Activated T-helper 17 cell treated with anti-CD3 and anti-CD28 coated beads, Interleukin-2, amount 50 U/mL, for 72 hours (primary cell): ENCODE results near the gene NPR3. TPM values are rescaled to one million over a fixed set of nuclear protein-coding genes. Genes with fewer than 3 reads are reported as not detected.

Experiments used
- ATAC-seq: fragments of 150-1000 bp; cut with Tn5 transposase; replicated peaks from 2 replicates; pipeline ENCODE4 v1.10.0; 2021; ENCODE audit warnings: mild to moderate bottlenecking, moderate library complexity
- H3K27ac Mint-ChIP-seq: one replicate; pipeline ENCODE4 v1.8.0; 2022; ENCODE audit warnings: mixed read lengths
- H3K27me3 Mint-ChIP-seq: one replicate; pipeline ENCODE4 v1.8.0; 2022; ENCODE audit warnings: mixed read lengths
- H3K36me3 Mint-ChIP-seq: one replicate; pipeline ENCODE4 v1.8.0; 2022; ENCODE audit warnings: low read depth, mild to moderate bottlenecking, mixed read lengths
- H3K4me1 Mint-ChIP-seq: one replicate; pipeline ENCODE4 v1.8.0; 2022; ENCODE audit warnings: mixed read lengths
- H3K4me3 Mint-ChIP-seq: one replicate; pipeline ENCODE4 v1.8.0; 2022; ENCODE audit warnings: mild to moderate bottlenecking, mixed read lengths
- H3K9me3 Mint-ChIP-seq: one replicate; pipeline ENCODE4 v1.8.0; 2022; ENCODE audit warnings: mixed read lengths
- total RNA-seq, 2 donors: library from RNA; stranded (reverse); gene quantifications; one replicate each; pipeline ENCODE4 v1.2.3, GENCODE V29; 2022

NPR3 gene
- under 1 TPM; 0.09 to 0.66 TPM for total RNA-seq

DNA sequence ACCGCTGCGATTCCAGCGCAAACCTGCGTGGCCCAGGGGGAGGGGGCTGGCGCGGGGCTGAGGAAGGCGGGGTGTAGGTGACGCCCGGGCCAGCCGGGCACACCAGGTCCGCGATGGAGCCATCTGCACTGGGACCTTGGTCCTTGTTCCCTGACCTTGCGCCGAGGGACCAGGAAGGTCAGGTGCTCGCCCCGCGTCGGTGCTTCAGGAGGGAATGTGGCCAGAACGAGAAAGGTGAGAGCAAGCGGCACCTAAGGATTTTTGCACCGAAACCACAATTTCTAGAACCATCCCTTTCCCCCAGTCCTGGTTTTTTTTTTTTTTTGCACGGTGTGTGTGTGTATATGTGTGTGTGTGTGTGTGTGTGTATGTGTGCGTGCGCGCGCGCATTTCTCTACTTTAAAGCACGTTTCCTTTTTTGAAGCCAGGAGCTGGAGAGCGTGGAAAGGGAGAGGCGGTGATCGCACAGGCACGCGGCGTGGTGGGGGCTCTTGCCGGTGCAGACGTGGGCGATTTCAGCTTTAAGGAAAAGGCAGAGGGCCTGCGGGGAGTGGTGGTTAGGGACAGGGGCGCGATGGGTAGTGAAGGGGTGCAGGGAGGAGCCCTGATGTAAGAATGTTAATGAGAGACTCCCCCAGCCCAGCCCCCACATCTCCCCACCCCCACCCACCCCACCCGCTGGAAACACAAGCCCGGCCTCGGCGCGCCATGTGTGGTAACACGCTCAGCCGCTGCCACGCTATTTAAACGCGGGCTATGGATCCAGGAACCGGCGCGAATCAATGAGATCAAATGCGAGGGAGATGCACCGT, at the start of gene NPR3:
Gene NPR3 (plus strand): TSS at position 772 of the 812 bp plus-strand sequence. CDS start 456 bp downstream, outside the sequence.
- Mint-ChIP-seq H3K9me3 (no peaks in the 10 kb centered on the region), H3K27ac (no peak within 1 kb of the TSS), H3K36me3 (no peaks in the 10 kb centered on the region), H3K4me1 (peaks cover 5% of the 10 kb centered on the region), H3K27me3 (peaks cover 39% of the 10 kb centered on the region), H3K4me3 (peak within 1 kb of the TSS; percentile 73)
- no peak for ATAC-seq

DNA sequence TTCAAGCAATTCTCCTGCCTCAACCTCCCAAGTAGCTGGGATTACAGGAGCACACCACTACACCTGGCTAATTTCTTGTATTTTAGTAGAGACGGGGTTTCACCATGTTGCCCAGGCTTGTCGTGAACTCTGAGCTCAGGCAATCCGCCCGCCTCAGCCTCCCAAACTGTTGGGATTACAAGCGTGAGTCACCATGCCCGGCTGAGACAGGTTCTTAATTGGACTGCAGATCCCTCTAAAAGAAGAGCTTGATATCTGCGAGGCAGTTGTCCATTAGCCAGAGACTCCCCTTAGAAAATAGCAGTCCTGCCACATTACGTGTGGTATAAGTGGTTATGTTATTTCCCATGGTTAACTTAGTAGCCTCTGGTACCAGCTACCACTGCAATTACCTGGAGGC, 46.6 kb upstream of the NPR3 start:
- peaks cover 8% of the 10 kb centered on the region for H3K9me3 Mint-ChIP-seq
- no peaks in the 10 kb centered on the region for H3K36me3 Mint-ChIP-seq
- peaks cover 9% of the 10 kb centered on the region for H3K27me3 Mint-ChIP-seq
- H3K4me1 Mint-ChIP-seq = no peaks in the 10 kb centered on the region
- no peak for ATAC-seq
- no peak overlapping the region for H3K4me3 Mint-ChIP-seq
- no peak overlapping the region for H3K27ac Mint-ChIP-seq

GRCh38 chr5:32668552-32668951, 42.6 kb upstream of the NPR3 start:
- H3K4me3 Mint-ChIP-seq = no peak overlapping the region
- H3K36me3 Mint-ChIP-seq = no peaks in the 10 kb centered on the region
- no peak overlapping the region for H3K27ac Mint-ChIP-seq

DNA sequence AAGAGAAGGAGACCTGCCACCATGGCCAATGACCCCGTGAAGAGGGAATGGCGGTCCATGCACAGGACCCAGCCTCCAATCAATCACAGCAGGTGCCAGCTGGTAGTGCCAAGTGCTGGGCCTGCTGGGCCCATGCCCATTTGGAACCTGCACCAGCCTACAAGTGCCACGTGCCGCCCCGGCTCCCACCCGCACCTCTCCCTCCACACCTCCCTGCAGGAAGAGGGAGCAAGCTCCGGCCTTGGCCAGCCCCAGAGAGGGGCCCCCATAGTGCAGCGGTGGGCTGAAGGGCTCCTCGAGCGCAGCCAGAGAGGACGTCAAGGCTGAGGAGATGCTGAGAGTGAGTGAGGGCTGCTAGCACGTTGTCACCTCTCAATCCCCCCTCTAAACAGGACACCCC, 37.8 kb upstream of the NPR3 start:
- Mint-ChIP-seq H3K4me3 (no peak overlapping the region), H3K9me3 (peaks cover 23% of the 10 kb centered on the region), H3K4me1 (no peaks in the 10 kb centered on the region), H3K27me3 (peaks cover 9% of the 10 kb centered on the region), H3K36me3 (no peaks in the 10 kb centered on the region), H3K27ac (no peak overlapping the region)
- no peak for ATAC-seq

More at GRCh38 chr5:32668552-32668951, 42.6 kb upstream of the NPR3 start:
- no peaks in the 10 kb centered on the region for H3K4me1 Mint-ChIP-seq
- H3K27me3 Mint-ChIP-seq = peaks cover 4% of the 10 kb centered on the region
- no peak for ATAC-seq
- H3K9me3 Mint-ChIP-seq = peaks cover 23% of the 10 kb centered on the region

DNA sequence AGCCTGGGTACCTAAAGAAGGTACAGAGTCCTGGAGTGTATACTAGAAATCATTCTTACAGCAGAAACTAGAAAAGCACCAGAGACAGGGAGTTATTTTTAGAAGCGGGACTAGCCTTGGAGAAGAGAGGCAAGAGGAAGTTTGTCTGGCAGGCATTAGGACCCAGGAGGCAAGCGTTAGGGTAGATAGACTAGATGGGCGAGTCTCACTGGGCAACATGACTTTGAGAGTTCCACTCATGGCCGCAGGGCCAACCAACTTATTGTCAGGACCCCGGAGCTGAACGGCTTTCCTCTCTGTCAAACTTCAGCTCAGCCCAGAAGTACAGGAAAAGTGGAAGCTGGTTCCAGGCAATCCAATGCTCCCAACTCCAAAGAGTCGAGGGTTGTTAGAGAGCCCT, 34.1 kb upstream of the NPR3 start:
- no peak for ATAC-seq

GRCh38 chr5:32678472-32678871, 32.6 kb upstream of the NPR3 start:
- Mint-ChIP-seq H3K27me3 (peaks cover 5% of the 10 kb centered on the region), H3K9me3 (peaks cover 1% of the 10 kb centered on the region), H3K36me3 (no peaks in the 10 kb centered on the region), H3K4me1 (no peaks in the 10 kb centered on the region), H3K27ac (no peak overlapping the region), H3K4me3 (no peak overlapping the region)
- ATAC-seq = no peak

More for the DNA sequence above, 34.1 kb upstream of the NPR3 start:
- Mint-ChIP-seq H3K36me3 (no peaks in the 10 kb centered on the region), H3K27ac (no peak overlapping the region), H3K27me3 (peaks cover 5% of the 10 kb centered on the region), H3K9me3 (peaks cover 7% of the 10 kb centered on the region), H3K4me3 (no peak overlapping the region), H3K4me1 (no peaks in the 10 kb centered on the region)

- Mint-ChIP-seq H3K9me3 (peaks cover 8% of the 10 kb centered on the region), H3K4me1 (no peaks in the 10 kb centered on the region), H3K27me3 (peaks cover 5% of the 10 kb centered on the region), H3K4me3 (no peak overlapping the region), H3K36me3 (no peaks in the 10 kb centered on the region), H3K27ac (no peak overlapping the region)
- no peak for ATAC-seq
Measured at GRCh38 chr5:32679218-32679617, 31.9 kb upstream of the NPR3 start.

DNA sequence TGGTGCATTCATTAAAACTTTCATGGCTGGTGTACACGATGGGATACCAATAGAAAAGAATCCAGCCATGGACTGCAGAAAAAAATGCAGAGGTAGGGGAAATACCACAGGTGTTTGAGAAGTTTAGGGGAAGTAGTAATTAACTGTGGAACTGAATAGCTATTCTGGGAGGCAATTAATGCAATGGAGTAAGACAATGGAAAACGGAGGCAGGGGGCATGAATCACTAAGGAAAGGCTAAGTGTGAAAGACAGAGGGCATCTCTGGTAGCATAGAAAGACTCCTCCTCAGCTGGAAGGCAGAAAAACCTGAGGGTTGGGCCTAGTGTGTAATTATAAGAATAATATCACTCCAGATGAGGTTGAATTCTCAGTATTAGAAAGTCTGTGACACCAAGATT, 30.9 kb upstream of the NPR3 start:
- Mint-ChIP-seq H3K4me3 (no peak overlapping the region), H3K27ac (no peak overlapping the region), H3K27me3 (peaks cover 5% of the 10 kb centered on the region), H3K36me3 (no peaks in the 10 kb centered on the region), H3K4me1 (no peaks in the 10 kb centered on the region), H3K9me3 (peaks cover 14% of the 10 kb centered on the region)
- no peak for ATAC-seq

- no peaks in the 10 kb centered on the region for H3K36me3 Mint-ChIP-seq
- no peak overlapping the region for H3K4me3 Mint-ChIP-seq
- ATAC-seq = no peak
- H3K4me1 Mint-ChIP-seq = no peaks in the 10 kb centered on the region
- peaks cover 14% of the 10 kb centered on the region for H3K9me3 Mint-ChIP-seq
- peaks cover 6% of the 10 kb centered on the region for H3K27me3 Mint-ChIP-seq
- no peak overlapping the region for H3K27ac Mint-ChIP-seq
Measured at GRCh38 chr5:32683125-32683524, 28.0 kb upstream of the NPR3 start.

GRCh38 chr5:32684260-32684659, 26.9 kb upstream of the NPR3 start:
- H3K4me3 Mint-ChIP-seq = no peak overlapping the region
- no peaks in the 10 kb centered on the region for H3K4me1 Mint-ChIP-seq
- H3K36me3 Mint-ChIP-seq = no peaks in the 10 kb centered on the region
- ATAC-seq = no peak
- peaks cover 13% of the 10 kb centered on the region for H3K27me3 Mint-ChIP-seq
- H3K27ac Mint-ChIP-seq = no peak overlapping the region
- H3K9me3 Mint-ChIP-seq = peaks cover 14% of the 10 kb centered on the region

- H3K4me1 Mint-ChIP-seq = no peaks in the 10 kb centered on the region
- peaks cover 14% of the 10 kb centered on the region for H3K9me3 Mint-ChIP-seq
- no peak for ATAC-seq
- H3K4me3 Mint-ChIP-seq = no peak overlapping the region
- H3K27ac Mint-ChIP-seq = no peak overlapping the region
- peaks cover 14% of the 10 kb centered on the region for H3K27me3 Mint-ChIP-seq
- H3K36me3 Mint-ChIP-seq = no peaks in the 10 kb centered on the region
Measured at GRCh38 chr5:32686799-32687498, 24.2 kb upstream of the NPR3 start.

- H3K9me3 Mint-ChIP-seq = peaks cover 14% of the 10 kb centered on the region
- H3K27ac Mint-ChIP-seq = no peak overlapping the region
- H3K4me3 Mint-ChIP-seq = no peak overlapping the region
- no peak for ATAC-seq
- no peaks in the 10 kb centered on the region for H3K4me1 Mint-ChIP-seq
- H3K27me3 Mint-ChIP-seq = peaks cover 14% of the 10 kb centered on the region
- no peaks in the 10 kb centered on the region for H3K36me3 Mint-ChIP-seq
Measured at GRCh38 chr5:32687499-32687831, 23.7 kb upstream of the NPR3 start.

- no peaks in the 10 kb centered on the region for H3K9me3 Mint-ChIP-seq
- ATAC-seq = no peak
- no peaks in the 10 kb centered on the region for H3K4me1 Mint-ChIP-seq
- no peaks in the 10 kb centered on the region for H3K36me3 Mint-ChIP-seq
- no peak overlapping the region for H3K27ac Mint-ChIP-seq
- no peak overlapping the region for H3K4me3 Mint-ChIP-seq
- H3K27me3 Mint-ChIP-seq = peaks cover 22% of the 10 kb centered on the region
Measured at GRCh38 chr5:32690153-32690552, 21.0 kb upstream of the NPR3 start.

GRCh38 chr5:32690666-32691065, 20.5 kb upstream of the NPR3 start:
- Mint-ChIP-seq H3K9me3 (no peaks in the 10 kb centered on the region), H3K4me3 (no peak overlapping the region), H3K4me1 (no peaks in the 10 kb centered on the region), H3K27ac (no peak overlapping the region), H3K27me3 (peaks cover 22% of the 10 kb centered on the region), H3K36me3 (no peaks in the 10 kb centered on the region)
- ATAC-seq = no peak

DNA sequence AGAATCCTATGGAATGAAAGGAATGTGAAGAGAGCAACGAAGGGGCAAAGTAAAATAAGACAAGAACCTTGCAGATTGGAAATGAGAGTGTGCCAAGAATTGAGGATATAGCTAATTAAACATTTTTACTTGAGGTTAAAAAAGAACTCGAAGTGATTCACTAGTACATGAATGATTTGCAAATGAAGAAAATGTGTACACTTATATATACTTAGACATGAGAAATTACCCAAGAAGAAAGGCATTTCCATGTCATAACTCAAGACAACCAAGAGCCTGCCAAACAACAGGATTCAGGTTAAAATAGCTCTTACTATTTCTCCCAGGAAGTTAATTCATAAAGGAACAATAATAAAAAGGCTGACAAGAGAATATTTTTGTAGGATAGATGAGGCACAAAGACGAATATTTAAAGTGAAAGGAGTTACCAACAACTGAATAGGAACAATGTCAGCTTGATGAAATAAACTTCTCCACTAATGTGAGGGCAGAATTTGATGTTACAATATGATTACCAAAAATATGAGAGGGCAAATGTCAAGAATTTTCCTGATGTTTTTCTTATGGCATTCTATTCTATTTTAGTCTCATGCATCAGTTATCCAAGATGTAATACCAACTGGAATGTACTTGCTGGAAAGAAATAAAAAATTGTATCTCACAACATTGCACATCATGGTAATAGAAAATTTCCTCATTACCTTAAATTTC, 18.9 kb upstream of the NPR3 start:
- no peak overlapping the region for H3K27ac Mint-ChIP-seq
- H3K4me3 Mint-ChIP-seq = no peak overlapping the region
- peaks cover 21% of the 10 kb centered on the region for H3K27me3 Mint-ChIP-seq
- no peaks in the 10 kb centered on the region for H3K4me1 Mint-ChIP-seq
- H3K9me3 Mint-ChIP-seq = no peaks in the 10 kb centered on the region
- no peaks in the 10 kb centered on the region for H3K36me3 Mint-ChIP-seq
- no peak for ATAC-seq
